Mucosa of descending colon (tissue), 3 donors: Measurements from ENCODE around the gene CNTNAP2. TPM values are rescaled to one million over a fixed set of nuclear protein-coding genes. Genes with fewer than 3 reads are reported as not detected.

Experiments
- ATAC-seq: fragments of 200-7000 bp; cut with Tn5 transposase; one replicate; pipeline ENCODE4 v1.9.1; 2020; ENCODE audit warnings: mild to moderate bottlenecking, moderate library complexity
- DNase-seq, 3 donors: peaks; one replicate each; pipeline ENCODE4 v3.0.0-alpha.2; 2020
- H3K36me3 ChIP-seq: fragments of 200-600 bp; one replicate; pipeline ENCODE4 v1.8.0; 2021; ENCODE audit warnings: low read depth, mild to moderate bottlenecking
- H3K4me1 ChIP-seq: fragments of 200-600 bp; one replicate; pipeline ENCODE4 v1.8.0; 2021; ENCODE audit warnings: low read depth, mild to moderate bottlenecking
- H3K4me3 ChIP-seq: fragments of 200-600 bp; one replicate; pipeline ENCODE4 v1.8.0; 2021; ENCODE audit warnings: mild to moderate bottlenecking
- H3K9me3 ChIP-seq: fragments of 200-600 bp; one replicate; pipeline ENCODE4 v1.8.0; 2021; ENCODE audit warnings: mild to moderate bottlenecking
- intact Hi-C, 2 donors: fragments of 100-400 bp; cut with DNase I in 1 of 2; cut with micrococcal nuclease in 1 of 2; formaldehyde crosslinking; loops; one replicate each; pipeline versions ENCODE4 v1.11.0 to v1.11.1; 2022; cut with DNase I, micrococcal nuclease
- total RNA-seq, 3 donors: library from RNA; stranded (reverse); fragmentation: NEBNext Ultra II Directional in 2 of 3; extraction: Animal tissue kit (Norgen Biotek cat#: 25700) in 2 of 3; gene quantifications; one replicate each; pipeline versions ENCODE4 v1.2.1 to v1.2.4, GENCODE V29; 2021 to 2023
- TF ChIP-seq, protein P1 (sequence below): fragments of 200-600 bp; IDR thresholded peaks from one replicate; pipeline ENCODE4 v1.8.0; 2022; ENCODE audit warnings: antibody characterized with exemption, mild to moderate bottlenecking
- donor health status: DM: no; HTN: no; CAD: no; lungs with moderate emphysema.
- donor health status: DM: no; HTN: no; CAD: no.
- donor health status: DM: no; HTN: yes; CAD: no.

The CNTNAP2 gene
- total RNA-seq, 3 donors from 2014 or later, result 3.1 to 5.9 (median 4.2) TPM

DNA sequence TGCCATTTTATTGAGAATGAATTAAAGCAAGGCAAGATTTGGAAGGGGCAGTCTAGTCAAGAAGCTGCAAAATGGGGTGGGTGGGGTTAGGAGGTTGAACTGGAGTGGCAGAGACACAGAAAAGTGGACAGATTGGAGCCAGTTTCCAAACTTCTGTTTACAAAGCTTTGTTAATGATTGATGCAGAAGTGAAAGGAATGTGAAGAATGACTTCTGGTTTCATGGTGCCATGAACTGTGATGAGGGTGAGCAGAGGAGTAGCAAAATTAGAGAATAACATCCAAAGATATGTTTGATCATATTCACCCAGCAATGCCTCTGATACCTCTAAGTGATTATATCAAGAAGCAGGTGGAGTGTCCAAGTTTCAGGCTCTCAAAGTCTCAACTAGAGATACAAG is 1356.0 kb downstream of the CNTNAP2 start:
- H3K9me3 ChIP-seq, result no peaks in the 10 kb centered on the region
- ATAC-seq (no peak), DNase-seq (no peak)
- intact Hi-C loops, result no loop called here
- H3K4me3 ChIP-seq, result no peak overlapping the region
- H3K36me3 ChIP-seq, result no peaks in the 10 kb centered on the region
- H3K4me1 ChIP-seq, result no peaks in the 10 kb centered on the region
- TF ChIP-seq, protein P1, sequence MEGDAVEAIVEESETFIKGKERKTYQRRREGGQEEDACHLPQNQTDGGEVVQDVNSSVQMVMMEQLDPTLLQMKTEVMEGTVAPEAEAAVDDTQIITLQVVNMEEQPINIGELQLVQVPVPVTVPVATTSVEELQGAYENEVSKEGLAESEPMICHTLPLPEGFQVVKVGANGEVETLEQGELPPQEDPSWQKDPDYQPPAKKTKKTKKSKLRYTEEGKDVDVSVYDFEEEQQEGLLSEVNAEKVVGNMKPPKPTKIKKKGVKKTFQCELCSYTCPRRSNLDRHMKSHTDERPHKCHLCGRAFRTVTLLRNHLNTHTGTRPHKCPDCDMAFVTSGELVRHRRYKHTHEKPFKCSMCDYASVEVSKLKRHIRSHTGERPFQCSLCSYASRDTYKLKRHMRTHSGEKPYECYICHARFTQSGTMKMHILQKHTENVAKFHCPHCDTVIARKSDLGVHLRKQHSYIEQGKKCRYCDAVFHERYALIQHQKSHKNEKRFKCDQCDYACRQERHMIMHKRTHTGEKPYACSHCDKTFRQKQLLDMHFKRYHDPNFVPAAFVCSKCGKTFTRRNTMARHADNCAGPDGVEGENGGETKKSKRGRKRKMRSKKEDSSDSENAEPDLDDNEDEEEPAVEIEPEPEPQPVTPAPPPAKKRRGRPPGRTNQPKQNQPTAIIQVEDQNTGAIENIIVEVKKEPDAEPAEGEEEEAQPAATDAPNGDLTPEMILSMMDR, result no peak

DNA sequence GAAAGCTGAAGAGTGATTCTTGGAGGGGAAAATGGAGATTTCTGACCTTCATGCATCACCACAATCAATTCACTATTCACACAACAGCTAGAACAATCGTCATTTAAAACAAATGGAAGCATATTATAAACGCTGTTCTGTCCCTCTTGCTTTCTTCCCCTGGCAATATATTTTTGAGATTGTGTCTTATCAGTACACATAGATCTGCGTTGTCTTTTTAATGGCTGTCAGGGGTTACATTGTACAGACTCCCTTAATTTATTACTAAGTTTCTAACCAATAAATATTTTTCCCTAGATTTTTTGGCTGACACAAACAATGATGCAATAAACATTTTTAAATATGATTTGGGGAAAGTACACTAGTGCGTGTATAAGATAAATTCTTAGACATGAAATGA is 1358.3 kb downstream of the CNTNAP2 start:
- Histone ChIP-seq H3K9me3 (no peaks in the 10 kb centered on the region), H3K4me1 (no peaks in the 10 kb centered on the region), H3K36me3 (no peaks in the 10 kb centered on the region), H3K4me3 (no peak overlapping the region)
- intact Hi-C loops, result no loop called here
- TF ChIP-seq, protein P1, result no peak
- ATAC-seq, result no peak
- DNase-seq, result no peak

DNA sequence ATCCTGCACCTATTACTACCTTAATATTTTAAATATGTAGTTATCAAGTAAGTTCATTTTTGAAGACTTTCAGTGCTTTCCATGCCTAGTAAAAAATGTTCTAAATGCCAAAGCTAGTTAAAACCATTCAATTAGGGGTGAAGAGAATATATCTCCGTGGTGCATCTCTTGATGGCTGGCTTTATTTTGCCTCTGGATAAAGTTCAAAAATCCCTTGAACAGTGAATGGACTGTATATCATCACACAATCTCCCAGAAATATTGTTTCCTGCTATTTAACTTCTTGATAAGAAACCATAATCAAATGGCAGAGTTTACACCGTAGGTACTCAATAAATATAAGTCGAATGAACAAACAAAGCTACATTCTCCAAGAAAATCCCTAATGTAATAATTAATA is 1360.9 kb downstream of the CNTNAP2 start:
- Histone ChIP-seq H3K36me3 (no peaks in the 10 kb centered on the region), H3K9me3 (no peaks in the 10 kb centered on the region), H3K4me1 (no peaks in the 10 kb centered on the region), H3K4me3 (no peak overlapping the region)
- intact Hi-C loops, result no loop called here
- ATAC-seq (no peak), DNase-seq (no peak)
- TF ChIP-seq, protein P1, result no peak

DNA sequence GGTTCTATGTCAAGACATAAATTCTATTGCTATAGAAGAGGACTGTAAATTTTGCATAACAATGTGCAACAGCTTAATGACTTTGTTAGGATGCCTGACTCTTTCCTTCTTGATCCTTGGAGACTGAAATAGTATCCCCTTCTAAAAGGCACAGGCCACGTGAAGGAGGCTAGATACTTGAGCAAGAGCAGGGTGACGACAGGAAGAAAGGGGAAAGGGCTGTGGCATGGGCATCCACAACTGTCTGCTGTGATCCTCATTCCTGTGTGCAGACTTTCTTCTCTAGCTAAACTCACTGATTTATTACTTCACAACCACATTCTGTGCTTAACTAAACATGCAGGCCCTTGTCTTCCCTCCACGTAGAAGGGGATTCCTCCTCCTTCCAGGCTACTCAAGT is 1362.2 kb downstream of the CNTNAP2 start:
- no peaks in the 10 kb centered on the region for H3K9me3 ChIP-seq
- no peak for DNase-seq
- H3K4me1 ChIP-seq, result no peaks in the 10 kb centered on the region
- no peaks in the 10 kb centered on the region for H3K36me3 ChIP-seq
- ATAC-seq, result no peak
- intact Hi-C loops, result no loop called here
- no peak overlapping the region for H3K4me3 ChIP-seq
- TF ChIP-seq, protein P1, result no peak

DNA sequence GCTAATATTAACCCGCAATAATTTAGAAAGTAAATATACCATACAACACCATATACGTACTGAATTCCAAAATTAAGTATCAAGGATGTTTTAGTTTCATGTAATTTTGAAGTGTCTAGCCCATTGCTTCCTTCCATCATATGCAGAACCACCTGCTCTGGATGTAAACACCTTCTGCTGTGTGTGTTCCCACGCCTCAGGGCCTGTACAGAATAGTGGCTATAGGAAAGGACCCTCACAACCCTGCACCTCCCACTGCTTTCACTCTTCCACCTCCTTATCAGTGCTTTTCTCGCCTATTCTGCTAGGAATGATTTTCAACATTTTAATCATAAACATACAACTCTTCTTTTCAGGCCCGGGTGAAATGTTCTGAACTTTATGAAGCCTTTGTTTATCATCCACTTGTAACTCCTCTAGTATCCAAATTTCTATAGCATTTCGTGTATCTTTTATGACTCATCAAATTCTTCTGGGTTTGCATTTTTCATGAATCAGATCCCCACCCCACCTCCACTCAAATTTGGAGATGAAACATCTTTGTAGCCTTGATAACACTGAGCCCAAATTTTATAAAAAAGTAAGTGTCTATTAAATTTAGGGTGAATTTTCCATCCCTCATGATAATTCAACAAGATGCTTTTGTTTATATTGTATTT is 1367.2 kb downstream of the CNTNAP2 start:
- no peaks in the 10 kb centered on the region for H3K4me1 ChIP-seq
- ATAC-seq, result no peak
- intact Hi-C loops, result no loop called here
- no peak for DNase-seq
- no peak overlapping the region for H3K4me3 ChIP-seq
- TF ChIP-seq, protein P1, result no peak
- no peaks in the 10 kb centered on the region for H3K9me3 ChIP-seq
- H3K36me3 ChIP-seq, result no peaks in the 10 kb centered on the region

DNA sequence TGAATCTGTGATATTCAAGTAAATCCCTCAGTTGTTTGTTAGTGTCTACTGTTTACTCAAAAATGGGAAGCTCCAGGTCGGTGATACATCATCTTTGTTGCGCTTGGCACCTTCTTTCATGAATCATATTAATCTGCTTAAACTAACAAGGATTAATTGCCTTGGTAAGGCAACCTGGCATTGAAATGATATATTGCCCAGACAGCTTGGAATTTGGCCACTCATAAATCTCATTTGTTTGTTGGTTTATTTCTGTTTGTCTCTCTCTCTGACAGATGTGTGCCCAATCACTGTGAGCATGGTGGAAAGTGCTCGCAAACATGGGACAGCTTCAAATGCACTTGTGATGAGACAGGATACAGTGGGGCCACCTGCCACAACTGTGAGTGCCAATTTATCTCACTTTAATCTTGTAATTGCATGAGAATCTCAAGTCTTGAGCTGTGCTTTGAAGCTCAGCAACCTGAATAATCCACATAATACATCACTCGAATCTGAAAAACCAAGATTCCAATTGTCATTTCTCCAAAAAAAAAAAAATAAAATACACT is 1369.1 kb downstream of the CNTNAP2 start:
- intact Hi-C loops, result no loop called here
- DNase-seq (no peak), ATAC-seq (no peak)
- TF ChIP-seq, protein P1, result no peak
- Histone ChIP-seq H3K4me1 (no peaks in the 10 kb centered on the region), H3K9me3 (no peaks in the 10 kb centered on the region), H3K36me3 (no peaks in the 10 kb centered on the region), H3K4me3 (no peak overlapping the region)
